SW480 (cell line): ENCODE data around the gene HOXB3.

Source experiments
- DNase-seq: peaks from one replicate; pipeline ENCODE4 v3.0.0-alpha.2; 2016; ENCODE audit warnings: low spot score

The HOXB3 gene

GRCh38 chr17:48500435-48501426 is 89.3 kb downstream of the HOXB3 start:
- no peak for DNase-seq

- DNase-seq, result peak; percentile 74
These were observed 90.2 kb downstream of the HOXB3 start for GRCh38 chr17:48499735-48500434.

GRCh38 chr17:48499248-48499647 is 90.8 kb downstream of the HOXB3 start:
- DNase-seq, result peak; percentile 87
